Neuronal stem cell (in vitro differentiated cells): ENCODE results near the gene HYAL1.
A peak's percentile ranks its signal among the peaks of the same experiment; 100 is the strongest.

Source experiments
- DNase-seq: peaks from one replicate; pipeline ENCODE4 v3.0.0-alpha.2; 2013; ENCODE audit warnings: low spot score
- H2AFZ ChIP-seq: one replicate; pipeline ENCODE4 v1.6.1; 2013; ENCODE audit warnings: mild to moderate bottlenecking, low read length, inconsistent platforms
- H2AK5ac ChIP-seq: 2 replicates; pipeline ENCODE4 v1.6.1; 2013; ENCODE audit warnings: low read depth, mild to moderate bottlenecking, inconsistent platforms, low read length, moderate library complexity, mixed read lengths
- H2BK120ac ChIP-seq: 2 replicates; pipeline ENCODE4 v1.6.1; 2013; ENCODE audit warnings: low read depth, mild to moderate bottlenecking, inconsistent platforms, low read length, moderate library complexity, mixed read lengths
- H2BK12ac ChIP-seq: one replicate; pipeline ENCODE4 v1.6.1; 2013; ENCODE audit warnings: low read length, inconsistent platforms
- H2BK15ac ChIP-seq: 2 replicates; pipeline ENCODE4 v1.6.1; 2013; ENCODE audit warnings: mild to moderate bottlenecking, low read length, inconsistent platforms, mixed read lengths
- H2BK5ac ChIP-seq: one replicate; pipeline ENCODE4 v1.6.1; 2013; ENCODE audit warnings: inconsistent platforms, mild to moderate bottlenecking, low read length, moderate library complexity
- H3K14ac ChIP-seq: one replicate; pipeline ENCODE4 v1.6.1; 2013; ENCODE audit warnings: low read length, inconsistent platforms
- H3K18ac ChIP-seq: 2 replicates; pipeline ENCODE4 v1.6.1; 2013; ENCODE audit warnings: low read length, inconsistent platforms
- H3K23ac ChIP-seq: 2 replicates; pipeline ENCODE4 v1.6.1; 2013; ENCODE audit warnings: low read depth, mild to moderate bottlenecking, mixed read lengths, low read length, inconsistent platforms; ENCODE audit not compliant: poor library complexity
- H3K27ac ChIP-seq: replicated peaks from 3 replicates; pipeline ENCODE4 v1.5.1; 2013; ENCODE audit warnings: low read length, inconsistent platforms
- H3K27me3 ChIP-seq, 3 experiments: 2 replicates each; pipeline ENCODE4 v1.6.1; 2013; ENCODE audit warnings: low read length in 3 of 3, mild to moderate bottlenecking in 2 of 3, inconsistent platforms in 1 of 3, low read depth in 1 of 3, mixed read lengths in 1 of 3, moderate library complexity in 1 of 3; ENCODE audit not compliant: control insufficient read depth in 3 of 3, insufficient read depth in 3 of 3
- H3K36me3 ChIP-seq, 2 donors: replicated peaks in 1 of 2; 2 replicates each; pipeline ENCODE4 v1.6.1; 2013; ENCODE audit warnings: low read length in 2 of 2; ENCODE audit not compliant: control insufficient read depth in 2 of 2, insufficient read depth in 2 of 2
- H3K4ac ChIP-seq: 2 replicates; pipeline ENCODE4 v1.6.1; 2013; ENCODE audit warnings: inconsistent platforms, mild to moderate bottlenecking, low read length, moderate library complexity
- H3K4me1 ChIP-seq, 2 donors: 1 replicate in 1 of 2; 2 replicates in 1 of 2; pipeline ENCODE4 v1.6.1; 2013; ENCODE audit warnings: low read length in 2 of 2, low read depth in 1 of 2; ENCODE audit not compliant: control insufficient read depth in 2 of 2, insufficient read depth in 1 of 2
- H3K4me2 ChIP-seq: one replicate; pipeline ENCODE4 v1.6.1; 2013; ENCODE audit warnings: mild to moderate bottlenecking, low read length, inconsistent platforms; ENCODE audit not compliant: insufficient read depth, poor library complexity, severe bottlenecking
- H3K4me3 ChIP-seq, 2 donors: 2 replicates each; pipeline ENCODE4 v1.5.1; 2013; ENCODE audit warnings: low read length in 2 of 2, mild to moderate bottlenecking in 2 of 2, inconsistent platforms in 1 of 2, moderate library complexity in 1 of 2
- H3K79me1 ChIP-seq: one replicate; pipeline ENCODE4 v1.6.1; 2013; ENCODE audit warnings: low read depth, mild to moderate bottlenecking, inconsistent platforms, low read length, moderate library complexity
- H3K9ac ChIP-seq: one replicate; pipeline ENCODE4 v1.6.1; 2013; ENCODE audit warnings: mild to moderate bottlenecking, low read depth, low read length, inconsistent platforms; ENCODE audit not compliant: poor library complexity
- H3K9me3 ChIP-seq, 2 donors: replicated peaks in 1 of 2; 2 replicates each; pipeline versions ENCODE3 to v1.6.1; 2013; ENCODE audit warnings: low read length in 2 of 2, mild to moderate bottlenecking in 2 of 2, inconsistent platforms in 1 of 2, low read depth in 1 of 2, mixed read lengths in 1 of 2, moderate library complexity in 1 of 2; ENCODE audit not compliant: control insufficient read depth in 2 of 2, insufficient read depth in 1 of 2
- H4K8ac ChIP-seq: one replicate; pipeline ENCODE4 v1.6.1; 2013; ENCODE audit warnings: low read depth, mild to moderate bottlenecking, inconsistent platforms, low read length, moderate library complexity
- H4K91ac ChIP-seq: one replicate; pipeline ENCODE4 v1.6.1; 2013; ENCODE audit warnings: low read length, low read depth, mild to moderate bottlenecking, inconsistent platforms; ENCODE audit not compliant: poor library complexity
- WGBS, 2 donors: extraction: QIAGEN DNeasy Blood & Tissue Kit; methylation state at CpG; one replicate each; pipeline ENCODE4 v1.1.7; 2013; ENCODE audit warnings: missing lambda C conversion rate in 2 of 2, mixed read lengths in 1 of 2; ENCODE audit not compliant: insufficient read length in 2 of 2, insufficient replicate concordance in 1 of 2; ENCODE audit errors: extremely low coverage in 2 of 2; 5-methylcytosine and 5-hydroxymethylcytosine counted together

Gene HYAL1

DNA sequence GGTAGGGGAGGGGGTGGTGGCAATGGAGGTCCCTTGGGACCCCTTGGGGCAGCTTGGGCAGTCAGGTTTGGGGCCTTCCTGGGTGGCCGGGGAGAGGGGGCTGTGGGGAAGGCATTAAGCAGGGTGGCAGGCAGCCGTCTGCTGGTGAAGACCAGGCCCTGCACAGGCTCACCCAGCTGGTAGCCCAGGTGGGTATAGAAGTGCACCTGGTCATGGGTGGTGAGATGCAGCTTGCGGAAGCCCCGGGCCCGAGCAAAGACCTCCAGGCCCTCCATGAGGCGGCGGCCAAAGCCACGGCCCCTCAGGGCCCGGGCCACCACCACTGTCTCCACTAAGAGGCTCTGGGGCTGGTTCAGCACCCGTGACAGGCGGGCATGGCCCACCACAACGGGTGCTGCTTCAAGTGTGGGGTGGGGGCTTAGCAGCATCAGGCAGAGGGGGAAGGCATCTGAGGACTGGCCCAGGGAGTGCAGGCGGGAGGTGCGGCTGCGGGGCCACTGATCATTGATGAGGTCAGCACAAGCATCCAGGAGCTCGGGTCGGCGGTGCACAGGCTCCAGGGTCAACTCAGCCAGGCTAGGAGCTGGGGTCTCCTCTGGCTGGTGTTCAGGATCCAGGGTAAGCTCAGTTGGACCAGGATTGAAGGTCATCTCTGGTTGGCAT, 6.5 kb downstream of the HYAL1 start:
- Histone ChIP-seq H2BK120ac (no peak overlapping the region), H3K4me2 (no peak overlapping the region), H3K79me1 (peaks cover under 1% of the 10 kb centered on the region), H3K4me1 (peaks cover 10 to 17% of the 10 kb centered on the region in 2 donors), H2AFZ (no peak overlapping the region), H3K4ac (no peak overlapping the region), H3K18ac (no peak overlapping the region), H3K27ac (no peak overlapping the region), H3K27me3 (no peaks in the 10 kb centered on the region), H3K23ac (no peak overlapping the region), H3K9me3 (no peaks in the 10 kb centered on the region), H3K4me3 (no peak overlapping the region), H4K91ac (no peak overlapping the region), H2BK12ac (no peak overlapping the region), H2AK5ac (no peak overlapping the region), H2BK15ac (no peak overlapping the region), H2BK5ac (no peak overlapping the region), H3K36me3 (no peaks in the 10 kb centered on the region), H3K9ac (no peak overlapping the region), H4K8ac (no peak overlapping the region), H3K14ac (no peak overlapping the region)
- DNase-seq = no peak
- no CpG with 5 or more reads among the region's 18 CpGs for WGBS, 2 donors

GRCh38 chr3:50295553-50296431, 7.6 kb downstream of the HYAL1 start:
- Histone ChIP-seq H3K4me3 (no peak overlapping the region), H3K9ac (no peak overlapping the region), H4K8ac (no peak overlapping the region), H3K4me1 (peaks cover 16 to 24% of the 10 kb centered on the region in 2 donors), H3K23ac (no peak overlapping the region), H2BK120ac (no peak overlapping the region), H3K14ac (no peak overlapping the region), H2AK5ac (no peak overlapping the region), H3K18ac (no peak overlapping the region), H3K4ac (no peak overlapping the region), H2BK5ac (no peak overlapping the region), H3K27me3 (no peaks in the 10 kb centered on the region), H3K79me1 (peaks cover 7% of the 10 kb centered on the region), H3K36me3 (no peaks in the 10 kb centered on the region), H2AFZ (no peak overlapping the region), H3K4me2 (no peak overlapping the region), H3K9me3 (no peaks in the 10 kb centered on the region), H2BK12ac (no peak overlapping the region), H2BK15ac (no peak overlapping the region), H3K27ac (no peak overlapping the region), H4K91ac (no peak overlapping the region)
- DNase-seq = no peak
- no CpG with 5 or more reads among the region's 8 CpGs for WGBS, 2 donors

- no peaks in the 10 kb centered on the region for H3K27me3 ChIP-seq
- no peak overlapping the region for H3K18ac ChIP-seq
- no peak overlapping the region for H4K91ac ChIP-seq
- H3K4ac ChIP-seq = no peak overlapping the region
- peak overlapping the region in 1 of 2 donors; percentile 34 for H3K4me3 ChIP-seq
- no peak overlapping the region for H3K4me2 ChIP-seq
- WGBS, 2 donors = no CpG with 5 or more reads among the region's 22 CpGs
- H3K9me3 ChIP-seq = no peaks in the 10 kb centered on the region
- H3K36me3 ChIP-seq = peaks cover 6 to 10% of the 10 kb centered on the region in 2 donors
- no peak overlapping the region for H4K8ac ChIP-seq
- DNase-seq = no peak
- H2BK5ac ChIP-seq = no peak overlapping the region
- no peak overlapping the region for H3K14ac ChIP-seq
- H3K4me1 ChIP-seq = peaks cover 12 to 16% of the 10 kb centered on the region in 2 donors
- no peak overlapping the region for H2AK5ac ChIP-seq
- H3K23ac ChIP-seq = no peak overlapping the region
- no peak overlapping the region for H2BK15ac ChIP-seq
- H3K79me1 ChIP-seq = peaks cover 10% of the 10 kb centered on the region
- H3K27ac ChIP-seq = no peak overlapping the region
- H2BK120ac ChIP-seq = no peak overlapping the region
- no peak overlapping the region for H2BK12ac ChIP-seq
- no peak overlapping the region for H2AFZ ChIP-seq
- peak overlapping the region; percentile 7 for H3K9ac ChIP-seq
Observed at GRCh38 chr3:50294492-50295403, 8.6 kb downstream of the HYAL1 start.
